HCT116 (cell line): Measurements from ENCODE around the gene CCSAP. TPM values are rescaled to one million over a fixed set of nuclear protein-coding genes. Genes with fewer than 3 reads are reported as not detected.

Experiments used
- ATAC-seq: fragments of 200-7000 bp; cut with Tn5 transposase; 2 replicates; pipeline ENCODE4 v1.9.1; 2020; ENCODE audit warnings: mild to moderate bottlenecking, moderate library complexity
- BruUV-seq: library from RNA; stranded (reverse); fragments of 400-500 nt; replicated peaks from 2 replicates; lab custom pipeline; 2021; lab: Mats Ljungman, UMichigan
- CTCF ChIA-PET: fragments of 300-600 bp; sonication (Branson Sonifier 250); formaldehyde crosslinking; loops from one replicate; lab custom pipeline; 2021; ENCODE audit warnings: antibody characterized with exemption; lab: Charles Lee
- POLR2A ChIA-PET: fragments of 300-600, 350-600 bp; sonication (Branson Sonifier 250); formaldehyde crosslinking; loops from one replicate; lab custom pipeline; 2021; ENCODE audit warnings: antibody characterized with exemption; lab: Charles Lee
- RAD21 ChIA-PET, 2 experiments: fragments of 300-600 bp; sonication (Branson Sonifier 250); formaldehyde crosslinking; loops; one replicate each; lab custom pipeline; 2023; ENCODE audit warnings: low total read pairs in 2 of 2; ENCODE audit not compliant: uncharacterized antibody in 2 of 2, unreplicated experiment in 2 of 2, low non-redundant PET in 1 of 2; lab: Charles Lee
- DNase-seq: peaks from one replicate; pipeline ENCODE4 v3.0.0-alpha.2; 2010; ENCODE audit warnings: low read depth, low spot score
- H2AFZ ChIP-seq: fragments of 200-600 bp; shearing (Covaris generic), sonication (generic); 2 replicates; pipeline ENCODE4 v1.6.1; 2017; ENCODE audit warnings: low read depth, mixed run types, mixed read lengths, antibody characterized with exemption, low read length; ENCODE audit not compliant: poor library complexity, severe bottlenecking
- H3K27ac ChIP-seq: 2 replicates; pipeline ENCODE4 v1.5.1; 2012; ENCODE audit warnings: low read depth, low read length
- H3K27me3 ChIP-seq: fragments of 200-600 bp; sonication (generic); 2 replicates; pipeline ENCODE4 v1.6.1; 2016; ENCODE audit warnings: mixed run types, low read length, mixed read lengths; ENCODE audit not compliant: insufficient read depth
- H3K36me3 ChIP-seq, 2 experiments: fragments of 200-500 bp in 1 of 2; fragments of 200-600 bp in 1 of 2; sonication (Bioruptor generic) in 1 of 2; sonication (generic) in 1 of 2; 2 replicates each; pipeline versions ENCODE4 v1.5.1 to v1.6.1; 2014 to 2016; ENCODE audit warnings: low read length in 2 of 2, inconsistent platforms in 1 of 2, mixed read lengths in 1 of 2, mixed run types in 1 of 2; ENCODE audit not compliant: insufficient read depth in 2 of 2, control insufficient read depth in 1 of 2
- H3K4me1 ChIP-seq, 2 experiments: fragments of 200-600 bp in 1 of 2; sonication (generic) in 1 of 2; 2 replicates each; pipeline versions ENCODE4 v1.5.1 to v1.6.1; 2012 to 2017; ENCODE audit warnings: low read length in 2 of 2, inconsistent platforms in 1 of 2, mild to moderate bottlenecking in 1 of 2, mixed read lengths in 1 of 2, mixed run types in 1 of 2, moderate library complexity in 1 of 2; ENCODE audit not compliant: insufficient read depth in 2 of 2, control insufficient read depth in 1 of 2
- H3K4me2 ChIP-seq: fragments of 200-600 bp; sonication (generic); 2 replicates; pipeline ENCODE4 v1.6.1; 2017; ENCODE audit warnings: mixed run types, low read length, mixed read lengths
- H3K4me3 ChIP-seq, 2 experiments: fragments of 200-600 bp in 1 of 2; sonication (generic) in 1 of 2; replicated peaks in 1 of 2; 2 replicates each; pipeline ENCODE4 v1.5.1; 2011 to 2016; ENCODE audit warnings: low read length in 2 of 2, control low read depth in 1 of 2, low read depth in 1 of 2, mild to moderate bottlenecking in 1 of 2, mixed read lengths in 1 of 2, mixed run types in 1 of 2
- H3K79me2 ChIP-seq: fragments of 200-600 bp; sonication (generic); 2 replicates; pipeline ENCODE4 v1.6.1; 2017; ENCODE audit warnings: mild to moderate bottlenecking, mixed run types, low read length, moderate library complexity, mixed read lengths; ENCODE audit not compliant: insufficient read depth
- H3K9ac ChIP-seq: fragments of 200-600 bp; sonication (generic); 2 replicates; pipeline ENCODE4 v1.6.1; 2016; ENCODE audit warnings: low read length, mixed read lengths
- H3K9me2 ChIP-seq: fragments of 200-600 bp; sonication (generic), shearing (Covaris generic); 2 replicates; pipeline ENCODE4 v1.6.1; 2017; ENCODE audit warnings: mixed run types, mild to moderate bottlenecking, moderate library complexity; ENCODE audit not compliant: insufficient read depth
- H3K9me3 ChIP-seq, 2 experiments: fragments of 200-500 bp in 1 of 2; fragments of 200-600 bp in 1 of 2; sonication (Bioruptor generic) in 1 of 2; sonication (generic) in 1 of 2; 2 replicates each; pipeline ENCODE4 v1.6.1; 2014 to 2017; ENCODE audit warnings: low read length in 2 of 2, mixed read lengths in 2 of 2, inconsistent platforms in 1 of 2, low read depth in 1 of 2, mild to moderate bottlenecking in 1 of 2, mixed run types in 1 of 2, moderate library complexity in 1 of 2; ENCODE audit not compliant: control insufficient read depth in 1 of 2, insufficient read depth in 1 of 2
- H4K20me1 ChIP-seq: fragments of 200-600 bp; sonication (generic), shearing (Covaris generic); 2 replicates; pipeline ENCODE4 v1.6.1; 2017; ENCODE audit warnings: mixed run types, mild to moderate bottlenecking, moderate library complexity; ENCODE audit not compliant: insufficient read depth
- CBX3 ChIP-seq: IDR thresholded peaks from 2 replicates; pipeline ENCODE4 v1.6.1; 2012; ENCODE audit warnings: low read depth
- CEBPB ChIP-seq: IDR thresholded peaks from 2 replicates; pipeline ENCODE4 v1.6.1; 2012; ENCODE audit warnings: low read depth
- EGR1 ChIP-seq: IDR thresholded peaks from 2 replicates; pipeline ENCODE4 v1.6.1; 2012; ENCODE audit warnings: low read depth
- EZH2 ChIP-seq: fragments of 200-600 bp; sonication (generic); IDR thresholded peaks from 2 replicates; pipeline ENCODE4 v1.6.1; 2017; ENCODE audit warnings: antibody characterized with exemption, mixed run types
- EZH2phosphoT487 ChIP-seq: fragments of 200-600 bp; IDR thresholded peaks from 2 replicates; pipeline ENCODE4 v1.6.1; 2018; ENCODE audit warnings: antibody characterized with exemption, borderline replicate concordance
- FOSL1 ChIP-seq: IDR thresholded peaks from 2 replicates; pipeline ENCODE4 v1.6.1; 2012; ENCODE audit warnings: low read depth
- MAX ChIP-seq: IDR thresholded peaks from 2 replicates; pipeline ENCODE4 v1.6.1; 2012
- POLR2A ChIP-seq: IDR thresholded peaks from 2 replicates; pipeline ENCODE4 v1.7.0; 2011; ENCODE audit warnings: borderline replicate concordance; ENCODE audit not compliant: insufficient read depth, insufficient read length; ENCODE audit errors: extremely low read depth
- POLR2AphosphoS5 ChIP-seq: IDR thresholded peaks from 2 replicates; pipeline ENCODE4 v1.6.1; 2011; ENCODE audit warnings: mild to moderate bottlenecking, low read depth, low read length, moderate library complexity
- RAD21 ChIP-seq: IDR thresholded peaks from 2 replicates; pipeline ENCODE4 v1.6.1; 2012; ENCODE audit warnings: low read depth, mild to moderate bottlenecking
- REST ChIP-seq: IDR thresholded peaks from 2 replicates; pipeline ENCODE4 v1.6.1; 2012; ENCODE audit warnings: low read depth
- SIN3A ChIP-seq: IDR thresholded peaks from 2 replicates; pipeline ENCODE4 v1.6.1; 2012; ENCODE audit warnings: low read depth
- SP1 ChIP-seq: IDR thresholded peaks from 2 replicates; pipeline ENCODE4 v1.6.1; 2012; ENCODE audit warnings: low read depth
- TCF7L2 ChIP-seq: IDR thresholded peaks from 2 replicates; pipeline ENCODE4 v1.7.0; 2011; ENCODE audit warnings: borderline replicate concordance, inconsistent platforms; ENCODE audit not compliant: insufficient read depth, insufficient read length; ENCODE audit errors: extremely low read depth
- ZFX ChIP-seq: fragments of 450-650 bp; IDR thresholded peaks from 2 replicates; pipeline ENCODE4 v1.6.1; 2017
- ZNF274 ChIP-seq: fragments of 200-500 bp; sonication (Bioruptor generic); IDR thresholded peaks from 2 replicates; pipeline ENCODE4 v1.6.1; 2014; ENCODE audit warnings: mild to moderate bottlenecking, low read depth, low read length, inconsistent platforms
- intact Hi-C: fragments of 100-400 bp; cut with micrococcal nuclease; formaldehyde crosslinking; loops from 2 replicates; pipeline ENCODE4 v1.10.0; 2022
- total RNA-seq: library from RNA; stranded (reverse); gene quantifications from one replicate; pipeline ENCODE4 v1.2.1, GENCODE V29; 2021; ENCODE audit not compliant: unreplicated experiment
- TF ChIP-seq, protein P1 (sequence below), 3 experiments: fragments of 200-600 bp in 1 of 3; sonication (generic) in 1 of 3; IDR thresholded peaks in 2 of 3; conservative IDR thresholded peaks in 1 of 3; 2 replicates each; pipeline ENCODE4 v1.5.1; 2012 to 2017; ENCODE audit warnings: low read depth in 2 of 3, low read length in 2 of 3, antibody characterized with exemption in 1 of 3, borderline replicate concordance in 1 of 3, control low read depth in 1 of 3, mild to moderate bottlenecking in 1 of 3, mixed read lengths in 1 of 3, mixed run types in 1 of 3, moderate library complexity in 1 of 3; ENCODE audit not compliant: insufficient read depth in 1 of 3
- TF ChIP-seq, protein P2 (sequence below): IDR thresholded peaks from 2 replicates; pipeline ENCODE4 v1.6.1; 2011; ENCODE audit warnings: mild to moderate bottlenecking, low read length, moderate library complexity; ENCODE audit not compliant: insufficient replicate concordance; ENCODE audit errors: extremely low read depth

CCSAP gene
- total RNA-seq, 1 experiment from 2014 or later: 10.9 TPM

GRCh38 chr1:229390130-229390529, 47.3 kb upstream of the CCSAP start:
- TF ChIP-seq TCF7L2 (no peak), EGR1 (no peak), EZH2phosphoT487 (no peak), REST (no peak), SIN3A (no peak), SP1 (no peak), POLR2A (no peak), RAD21 (no peak), ZFX (no peak), MAX (no peak), FOSL1 (no peak), POLR2AphosphoS5 (no peak), CBX3 (no peak), ZNF274 (no peak), EZH2 (no peak), CEBPB (no peak)
- TF ChIP-seq, protein P1, sequence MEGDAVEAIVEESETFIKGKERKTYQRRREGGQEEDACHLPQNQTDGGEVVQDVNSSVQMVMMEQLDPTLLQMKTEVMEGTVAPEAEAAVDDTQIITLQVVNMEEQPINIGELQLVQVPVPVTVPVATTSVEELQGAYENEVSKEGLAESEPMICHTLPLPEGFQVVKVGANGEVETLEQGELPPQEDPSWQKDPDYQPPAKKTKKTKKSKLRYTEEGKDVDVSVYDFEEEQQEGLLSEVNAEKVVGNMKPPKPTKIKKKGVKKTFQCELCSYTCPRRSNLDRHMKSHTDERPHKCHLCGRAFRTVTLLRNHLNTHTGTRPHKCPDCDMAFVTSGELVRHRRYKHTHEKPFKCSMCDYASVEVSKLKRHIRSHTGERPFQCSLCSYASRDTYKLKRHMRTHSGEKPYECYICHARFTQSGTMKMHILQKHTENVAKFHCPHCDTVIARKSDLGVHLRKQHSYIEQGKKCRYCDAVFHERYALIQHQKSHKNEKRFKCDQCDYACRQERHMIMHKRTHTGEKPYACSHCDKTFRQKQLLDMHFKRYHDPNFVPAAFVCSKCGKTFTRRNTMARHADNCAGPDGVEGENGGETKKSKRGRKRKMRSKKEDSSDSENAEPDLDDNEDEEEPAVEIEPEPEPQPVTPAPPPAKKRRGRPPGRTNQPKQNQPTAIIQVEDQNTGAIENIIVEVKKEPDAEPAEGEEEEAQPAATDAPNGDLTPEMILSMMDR (IDR thresholded peaks at IDR 0.05 in 2 of 3, conservative IDR thresholded peaks at IDR 0.05 in 1 of 3; ENCODE audit: borderline replicate concordance in 1 of 3, insufficient read depth in 1 of 3, low read depth in 2 of 3, low read length in 2 of 3): no peak
- TF ChIP-seq, protein P2, sequence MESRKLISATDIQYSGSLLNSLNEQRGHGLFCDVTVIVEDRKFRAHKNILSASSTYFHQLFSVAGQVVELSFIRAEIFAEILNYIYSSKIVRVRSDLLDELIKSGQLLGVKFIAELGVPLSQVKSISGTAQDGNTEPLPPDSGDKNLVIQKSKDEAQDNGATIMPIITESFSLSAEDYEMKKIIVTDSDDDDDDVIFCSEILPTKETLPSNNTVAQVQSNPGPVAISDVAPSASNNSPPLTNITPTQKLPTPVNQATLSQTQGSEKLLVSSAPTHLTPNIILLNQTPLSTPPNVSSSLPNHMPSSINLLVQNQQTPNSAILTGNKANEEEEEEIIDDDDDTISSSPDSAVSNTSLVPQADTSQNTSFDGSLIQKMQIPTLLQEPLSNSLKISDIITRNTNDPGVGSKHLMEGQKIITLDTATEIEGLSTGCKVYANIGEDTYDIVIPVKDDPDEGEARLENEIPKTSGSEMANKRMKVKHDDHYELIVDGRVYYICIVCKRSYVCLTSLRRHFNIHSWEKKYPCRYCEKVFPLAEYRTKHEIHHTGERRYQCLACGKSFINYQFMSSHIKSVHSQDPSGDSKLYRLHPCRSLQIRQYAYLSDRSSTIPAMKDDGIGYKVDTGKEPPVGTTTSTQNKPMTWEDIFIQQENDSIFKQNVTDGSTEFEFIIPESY: no peak
- H3K79me2 ChIP-seq: no peaks in the 10 kb centered on the region
- CTCF ChIA-PET: no interaction called here
- no peaks in the 10 kb centered on the region for H3K36me3 ChIP-seq
- H2AFZ ChIP-seq: no peak overlapping the region
- H3K27me3 ChIP-seq: no peaks in the 10 kb centered on the region
- no peak overlapping the region for H3K9ac ChIP-seq
- no peaks in the 10 kb centered on the region for H3K9me3 ChIP-seq
- ATAC-seq: no peak
- intact Hi-C loops: no loop called here
- no peaks in the 10 kb centered on the region for H3K4me1 ChIP-seq
- RAD21 ChIA-PET: no interaction called here
- no TSS peak for BruUV-seq
- no peak overlapping the region for H3K4me2 ChIP-seq
- H3K9me2 ChIP-seq: no peaks in the 10 kb centered on the region
- POLR2A ChIA-PET: no interaction called here
- no peak for DNase-seq
- H4K20me1 ChIP-seq: no peaks in the 10 kb centered on the region
- H3K4me3 ChIP-seq: no peak overlapping the region
- H3K27ac ChIP-seq: no peak overlapping the region
